Measurements from ENCODE around the gene CAST. TPM values are rescaled to one million over a fixed set of nuclear protein-coding genes. Genes with fewer than 3 reads are reported as not detected.

CAST gene
- total RNA-seq, 2 donors from 2014 or later = 251 to 256 TPM

GRCh38 chr5:96659170-96659569 is 3.0 kb upstream of the CAST start:
- 69% methylated on average over 4 of the region's 4 CpGs for WGBS
- H3K4me3 ChIP-seq = no peak overlapping the region
- H3K9me3 ChIP-seq = no peaks in the 10 kb centered on the region
- H3K4me1 ChIP-seq (replicated peaks) = no peaks in the 10 kb centered on the region
- intact Hi-C loops (cut with DNase I) = loop anchor here (5.0 to 10.0 kb wide), 2 partner anchors 37 to 54 kb away; no protein-coding TSS in a partner anchor
- no peaks in the 10 kb centered on the region for H3K27me3 ChIP-seq (replicated peaks; ENCODE audit: insufficient read depth)
- DNase-seq (ENCODE audit: low spot score) = no peak
- no peak overlapping the region for H3K27ac ChIP-seq
- TF ChIP-seq POLR2A (IDR thresholded peaks at IDR 0.05) = no peak
- no peak for TF ChIP-seq POLR2AphosphoS5 (IDR thresholded peaks at IDR 0.05)
- TF ChIP-seq CTCF (IDR thresholded peaks at IDR 0.05) = no peak
- no peaks in the 10 kb centered on the region for H3K36me3 ChIP-seq

- no peaks in the 10 kb centered on the region for H3K4me1 ChIP-seq (replicated peaks)
- 14% methylated on average over 23 of the region's 23 CpGs for WGBS
- peak overlapping the region; percentile 83 to 86 for H3K4me3 ChIP-seq
- no peaks in the 10 kb centered on the region for H3K9me3 ChIP-seq
- peak; percentile 34 for DNase-seq (ENCODE audit: low spot score)
- intact Hi-C loops (cut with DNase I) = no loop called here
- H3K27ac ChIP-seq = peak overlapping the region; percentile 91 to 95
- TF ChIP-seq POLR2A (IDR thresholded peaks at IDR 0.05) (no peak), CTCF (IDR thresholded peaks at IDR 0.05) (no peak), POLR2AphosphoS5 (IDR thresholded peaks at IDR 0.05) (no peak)
- no peaks in the 10 kb centered on the region for H3K36me3 ChIP-seq
- no peaks in the 10 kb centered on the region for H3K27me3 ChIP-seq (replicated peaks; ENCODE audit: insufficient read depth)
These were observed 963 bp upstream of the CAST start for GRCh38 chr5:96660971-96661854.

GRCh38 chr5:96662725-96663518 is 746 bp downstream of the CAST start:
- no peaks in the 10 kb centered on the region for H3K4me1 ChIP-seq (replicated peaks)
- TF ChIP-seq POLR2AphosphoS5 (IDR thresholded peaks at IDR 0.05) = peak; percentile 80
- peak; percentile 87 for TF ChIP-seq POLR2A (IDR thresholded peaks at IDR 0.05)
- no peak for TF ChIP-seq CTCF (IDR thresholded peaks at IDR 0.05)
- H3K9me3 ChIP-seq = no peaks in the 10 kb centered on the region
- H3K36me3 ChIP-seq = no peaks in the 10 kb centered on the region
- WGBS = under 1% methylated on average over 59 of the region's 60 CpGs
- intact Hi-C loops (cut with DNase I) = loop anchor here (1.0 kb wide), 1 partner anchor 40 kb away; no protein-coding TSS in a partner anchor
- peak overlapping the region; percentile 83 to 86 for H3K4me3 ChIP-seq
- H3K27me3 ChIP-seq (replicated peaks; ENCODE audit: insufficient read depth) = no peaks in the 10 kb centered on the region
- peak; percentile 95 for DNase-seq (ENCODE audit: low spot score)
- peak overlapping the region; percentile 91 to 95 for H3K27ac ChIP-seq

GRCh38 chr5:96663608-96664007 is 1.4 kb downstream of the CAST start:
- Histone ChIP-seq H3K27me3 (replicated peaks; ENCODE audit: insufficient read depth) (no peaks in the 10 kb centered on the region), H3K36me3 (no peaks in the 10 kb centered on the region), H3K4me1 (replicated peaks) (no peaks in the 10 kb centered on the region), H3K9me3 (no peaks in the 10 kb centered on the region), H3K27ac (peak overlapping the region; percentile 91 to 95), H3K4me3 (peak overlapping the region; percentile 83 to 86)
- DNase-seq (ENCODE audit: low spot score) = peak; percentile 50
- 10% methylated on average over 6 of the region's 6 CpGs for WGBS
- TF ChIP-seq CTCF (IDR thresholded peaks at IDR 0.05) = no peak
- peak; percentile 66 for TF ChIP-seq POLR2AphosphoS5 (IDR thresholded peaks at IDR 0.05)
- intact Hi-C loops (cut with DNase I) = no loop called here
